HG03378 (cell line): ENCODE measurements around the gene SLC50A1.
A peak's percentile ranks its signal among the peaks of the same experiment; 100 is the strongest.

Source experiments
- ATAC-seq: cut with Tn5 transposase; IDR thresholded peaks from one replicate; pipeline ENCODE4 v1.9.1; 2021; ENCODE audit warnings: mild to moderate bottlenecking, moderate library complexity; ENCODE audit not compliant: unreplicated experiment

SLC50A1 gene, protein sequence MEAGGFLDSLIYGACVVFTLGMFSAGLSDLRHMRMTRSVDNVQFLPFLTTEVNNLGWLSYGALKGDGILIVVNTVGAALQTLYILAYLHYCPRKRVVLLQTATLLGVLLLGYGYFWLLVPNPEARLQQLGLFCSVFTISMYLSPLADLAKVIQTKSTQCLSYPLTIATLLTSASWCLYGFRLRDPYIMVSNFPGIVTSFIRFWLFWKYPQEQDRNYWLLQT

DNA sequence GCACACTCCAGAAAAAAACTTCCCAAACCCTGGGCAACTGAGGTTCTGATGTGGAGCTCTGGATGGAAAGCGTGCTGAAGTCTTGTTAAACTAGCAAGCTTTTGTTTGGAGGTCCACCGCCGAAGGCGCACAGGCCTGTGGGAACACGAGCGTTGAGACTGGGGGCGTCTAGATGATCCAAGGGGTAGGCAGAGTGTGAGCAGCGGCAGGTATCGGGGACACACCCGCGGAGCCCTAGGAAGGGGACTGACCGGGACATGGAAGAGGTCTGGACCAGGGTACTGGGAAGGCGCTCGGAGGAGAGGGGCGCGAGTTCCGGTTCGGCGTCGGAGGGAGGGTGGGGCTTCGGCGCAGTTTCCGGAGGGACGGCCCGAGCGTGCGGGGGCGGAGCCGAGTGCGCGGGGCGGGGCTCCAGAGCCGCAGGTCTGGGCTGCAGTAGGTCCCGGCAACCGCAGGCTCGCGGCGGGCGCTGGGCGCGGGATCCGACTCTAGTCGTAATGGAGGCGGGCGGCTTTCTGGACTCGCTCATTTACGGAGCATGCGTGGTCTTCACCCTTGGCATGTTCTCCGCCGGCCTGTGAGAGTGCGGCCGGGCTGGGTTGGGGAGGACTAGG, at the start of gene SLC50A1:
Gene SLC50A1, plus strand, starts transcription at position 438 of the 614 bp plus-strand sequence. Its CDS starts 60 bp downstream, at position 498.
- peak; percentile 58 for ATAC-seq

DNA sequence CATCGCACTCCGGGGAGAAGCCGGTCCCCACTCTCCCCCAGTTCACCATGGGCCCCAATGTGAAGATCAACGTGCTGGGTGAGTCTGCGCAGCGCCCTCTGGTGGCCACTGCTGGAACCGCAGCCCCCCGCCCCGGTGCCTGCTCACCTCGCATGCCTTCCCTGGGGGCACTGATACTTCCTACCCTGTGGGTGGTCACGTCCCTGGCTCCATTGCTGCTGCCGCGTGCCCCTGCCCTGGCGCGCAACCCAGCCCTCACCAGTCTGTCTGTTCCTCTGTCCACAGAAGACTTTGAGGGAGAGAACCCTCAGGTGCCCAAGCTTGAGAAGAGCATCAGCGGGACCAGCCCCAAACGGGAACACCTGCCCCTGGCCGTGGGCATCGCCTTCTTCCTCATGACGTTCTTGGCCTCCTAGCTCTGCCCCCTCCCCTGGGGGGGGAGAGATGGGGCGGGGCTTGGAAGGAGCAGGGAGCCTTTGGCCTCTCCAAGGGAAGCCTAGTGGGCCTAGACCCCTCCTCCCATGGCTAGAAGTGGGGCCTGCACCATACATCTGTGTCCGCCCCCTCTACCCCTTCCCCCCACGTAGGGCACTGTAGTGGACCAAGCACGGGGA, 49.4 kb upstream of the SLC50A1 start:
- ATAC-seq: no peak

DNA sequence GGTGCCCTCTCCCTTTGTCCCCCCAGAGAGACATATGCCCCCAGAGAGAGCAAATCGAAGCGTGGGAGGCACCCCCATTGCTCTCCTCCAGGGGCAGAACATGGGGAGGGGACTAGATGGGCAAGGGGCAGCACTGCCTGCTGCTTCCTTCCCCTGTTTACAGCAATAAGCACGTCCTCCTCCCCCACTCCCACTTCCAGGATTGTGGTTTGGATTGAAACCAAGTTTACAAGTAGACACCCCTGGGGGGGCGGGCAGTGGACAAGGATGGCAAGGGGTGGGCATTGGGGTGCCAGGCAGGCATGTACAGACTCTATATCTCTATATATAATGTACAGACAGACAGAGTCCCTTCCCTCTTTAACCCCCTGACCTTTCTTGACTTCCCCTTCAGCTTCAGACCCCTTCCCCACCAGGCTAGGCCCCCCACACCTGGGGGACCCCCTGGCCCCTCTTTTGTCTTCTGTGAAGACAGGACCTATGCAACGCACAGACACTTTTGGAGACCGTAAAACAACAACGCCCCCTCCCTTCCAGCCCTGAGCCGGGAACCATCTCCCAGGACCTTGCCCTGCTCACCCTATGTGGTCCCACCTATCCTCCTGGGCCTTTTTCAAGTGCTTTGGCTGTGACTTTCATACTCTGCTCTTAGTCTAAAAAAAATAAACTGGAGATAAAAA, 48.7 kb upstream of the SLC50A1 start:
- ATAC-seq: no peak

DNA sequence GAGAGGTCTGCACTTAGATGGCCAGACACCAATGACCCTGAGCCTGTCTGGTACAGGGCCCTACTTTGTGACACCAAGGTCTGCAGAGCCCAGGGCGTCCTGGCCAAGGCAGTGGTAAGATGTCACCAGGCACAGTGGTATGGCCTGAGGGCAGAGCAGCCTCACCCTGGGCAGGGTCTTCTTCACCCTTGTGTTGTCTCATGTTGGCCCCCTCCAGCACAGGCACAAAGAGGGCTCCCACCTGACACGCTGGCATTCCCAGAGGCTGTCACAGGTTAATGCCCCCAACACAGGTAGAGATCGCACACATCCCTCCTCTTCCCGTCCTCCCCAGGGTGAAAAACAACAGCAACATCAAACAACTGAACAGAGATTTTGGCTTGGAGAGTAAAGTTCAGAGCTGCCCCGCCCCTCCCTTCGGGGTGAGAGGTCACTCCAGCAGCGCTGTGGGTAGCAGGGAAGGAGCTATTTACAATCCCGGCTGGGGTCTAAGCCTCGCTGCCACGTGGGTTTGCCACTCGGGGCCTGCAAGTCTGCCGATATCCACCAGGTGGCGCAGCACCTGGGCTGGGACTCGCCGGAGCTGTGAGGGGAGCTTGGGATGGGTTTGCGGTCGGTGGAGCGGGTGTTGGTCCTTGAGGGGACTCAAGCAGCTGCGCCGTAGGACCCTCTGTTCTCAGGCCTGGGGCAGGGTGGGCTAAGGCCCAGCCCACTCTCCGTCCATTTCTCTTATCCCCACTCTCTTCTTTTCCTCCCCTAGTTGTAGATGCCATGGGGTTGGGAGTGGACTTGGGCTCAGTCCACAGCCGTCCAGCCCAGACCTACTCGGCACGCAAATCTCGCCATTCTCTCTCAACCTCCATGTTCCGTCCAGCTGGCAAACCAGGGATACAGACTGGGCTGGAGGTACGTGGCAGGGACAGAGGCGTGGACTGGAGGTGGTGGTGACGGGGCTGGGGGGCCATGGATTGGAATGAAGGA, 44.3 kb upstream of the SLC50A1 start:
- no peak for ATAC-seq

DNA sequence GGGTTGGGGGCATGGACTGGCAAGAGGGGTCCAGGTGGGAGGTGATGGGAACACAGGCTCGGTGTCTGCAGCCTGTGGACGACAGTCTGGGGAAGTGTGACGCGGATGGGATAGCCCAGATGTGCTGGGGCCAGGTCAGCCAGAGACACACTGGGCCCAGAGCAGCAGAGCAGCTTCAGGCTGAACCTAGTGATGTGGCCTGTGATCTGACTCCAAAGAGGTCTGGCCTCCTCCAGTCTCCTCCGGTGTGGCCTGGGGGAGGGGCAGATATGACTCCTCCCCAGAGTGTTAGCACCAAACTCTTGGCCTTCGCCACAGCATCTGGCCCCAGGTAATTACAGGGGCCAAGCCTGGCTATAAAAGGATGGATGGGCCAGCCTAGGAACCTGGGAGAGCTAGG, 43.5 kb upstream of the SLC50A1 start:
- no peak for ATAC-seq

DNA sequence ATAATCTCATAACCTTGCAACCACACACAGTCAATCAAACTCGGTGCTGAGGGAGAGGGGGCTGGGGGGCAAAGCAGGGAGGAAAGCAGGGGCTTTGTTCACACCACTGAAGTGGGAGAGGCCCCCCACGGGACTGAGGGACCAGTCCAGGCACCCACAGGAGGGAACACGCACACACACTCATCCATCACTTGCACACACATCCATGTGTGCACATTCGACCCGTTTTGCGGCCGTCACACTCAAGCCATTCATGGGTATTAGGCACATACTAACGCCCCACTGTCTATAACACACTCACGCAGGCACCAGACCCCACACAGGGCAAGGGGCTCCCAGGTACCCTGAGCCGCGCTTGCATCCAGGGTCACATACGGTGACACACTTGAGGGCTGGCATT, 43.0 kb upstream of the SLC50A1 start:
- ATAC-seq: no peak

DNA sequence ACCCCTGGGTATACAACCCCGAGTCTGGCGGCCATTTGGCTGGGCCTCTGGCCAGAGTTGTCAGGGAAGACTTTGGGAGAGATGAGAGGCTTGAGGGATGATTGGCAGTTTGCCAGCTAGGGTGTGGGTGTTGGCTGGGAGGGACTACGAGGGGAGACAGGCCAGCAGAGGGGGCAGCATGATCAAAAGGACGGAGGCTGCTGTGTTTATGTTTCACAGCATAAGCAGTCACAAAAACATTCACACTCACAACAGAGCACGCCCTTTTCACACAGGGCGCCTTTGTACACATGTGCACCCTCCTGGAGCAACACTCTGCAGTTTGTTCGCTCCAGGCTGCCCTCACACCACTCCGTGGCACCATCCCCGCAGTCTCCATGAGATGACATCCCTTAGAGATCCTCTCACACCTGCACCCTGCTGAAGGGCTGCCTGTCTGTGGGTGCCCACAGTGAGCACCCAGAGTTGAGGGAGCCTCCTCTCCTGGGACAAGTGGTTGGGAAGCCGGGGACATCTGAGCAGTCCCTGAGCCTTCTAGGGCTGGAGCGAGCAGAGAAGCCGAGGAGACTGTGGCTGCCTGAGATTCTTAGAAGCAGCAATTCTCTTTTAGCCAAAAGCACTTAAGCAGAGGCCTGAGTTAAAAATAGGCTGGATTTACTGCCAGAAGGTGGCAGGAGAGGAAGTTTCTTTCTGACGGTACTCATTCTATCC, 41.6 kb upstream of the SLC50A1 start:
- no peak for ATAC-seq

DNA sequence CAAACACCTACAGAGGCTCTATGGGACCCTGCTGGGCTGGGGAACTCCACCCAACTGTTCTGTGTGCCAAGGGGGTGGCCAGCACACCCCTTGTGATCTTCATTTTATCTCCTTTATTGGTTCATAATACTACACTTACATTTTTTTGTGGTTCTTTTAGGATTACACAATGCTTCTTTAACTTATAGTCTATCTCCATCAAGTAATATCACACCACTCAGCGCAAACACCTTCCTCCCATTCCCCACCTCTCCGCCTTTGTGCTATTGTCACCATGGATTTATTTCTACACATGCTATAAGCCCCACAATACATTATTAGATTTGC, 41.1 kb upstream of the SLC50A1 start:
- ATAC-seq: no peak

DNA sequence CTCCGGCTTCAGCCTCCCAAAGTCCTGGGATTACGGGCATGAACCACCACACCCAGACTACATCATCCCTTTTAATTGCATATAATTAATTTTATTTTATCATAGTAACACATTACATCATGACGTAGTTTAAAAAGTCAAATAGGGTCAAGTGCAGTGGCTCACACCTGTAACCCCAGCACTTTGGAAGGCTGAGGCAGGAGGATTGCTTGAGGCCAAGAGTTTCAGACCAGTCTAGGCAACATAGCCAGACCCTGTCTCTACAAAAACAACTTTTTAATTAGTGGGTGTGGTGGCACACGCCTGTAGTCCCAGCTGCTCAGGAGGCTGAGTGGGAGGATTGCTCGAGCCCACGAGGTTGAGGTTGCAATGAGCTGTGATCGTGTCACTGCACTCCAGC, 36.3 kb upstream of the SLC50A1 start:
- ATAC-seq: no peak

DNA sequence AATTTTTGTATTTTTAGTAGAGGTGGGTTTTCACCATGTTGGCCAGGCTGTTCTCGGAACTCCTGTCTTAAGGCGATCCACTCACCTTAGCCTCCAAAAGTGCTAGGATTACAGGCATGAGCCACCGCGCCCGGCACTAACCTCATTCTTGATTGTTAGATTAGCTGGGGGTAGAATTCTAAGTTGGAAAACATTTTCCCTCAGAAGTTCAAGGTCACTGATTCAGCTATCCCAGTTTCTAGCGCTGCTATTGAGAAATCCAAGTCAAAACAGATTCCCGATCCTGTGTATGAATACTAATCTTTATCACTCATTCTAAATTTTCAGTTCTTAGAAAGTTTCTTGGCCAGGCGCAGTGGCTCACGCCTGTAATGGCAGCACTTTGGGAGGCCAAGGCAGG, 32.3 kb upstream of the SLC50A1 start:
- ATAC-seq: no peak

DNA sequence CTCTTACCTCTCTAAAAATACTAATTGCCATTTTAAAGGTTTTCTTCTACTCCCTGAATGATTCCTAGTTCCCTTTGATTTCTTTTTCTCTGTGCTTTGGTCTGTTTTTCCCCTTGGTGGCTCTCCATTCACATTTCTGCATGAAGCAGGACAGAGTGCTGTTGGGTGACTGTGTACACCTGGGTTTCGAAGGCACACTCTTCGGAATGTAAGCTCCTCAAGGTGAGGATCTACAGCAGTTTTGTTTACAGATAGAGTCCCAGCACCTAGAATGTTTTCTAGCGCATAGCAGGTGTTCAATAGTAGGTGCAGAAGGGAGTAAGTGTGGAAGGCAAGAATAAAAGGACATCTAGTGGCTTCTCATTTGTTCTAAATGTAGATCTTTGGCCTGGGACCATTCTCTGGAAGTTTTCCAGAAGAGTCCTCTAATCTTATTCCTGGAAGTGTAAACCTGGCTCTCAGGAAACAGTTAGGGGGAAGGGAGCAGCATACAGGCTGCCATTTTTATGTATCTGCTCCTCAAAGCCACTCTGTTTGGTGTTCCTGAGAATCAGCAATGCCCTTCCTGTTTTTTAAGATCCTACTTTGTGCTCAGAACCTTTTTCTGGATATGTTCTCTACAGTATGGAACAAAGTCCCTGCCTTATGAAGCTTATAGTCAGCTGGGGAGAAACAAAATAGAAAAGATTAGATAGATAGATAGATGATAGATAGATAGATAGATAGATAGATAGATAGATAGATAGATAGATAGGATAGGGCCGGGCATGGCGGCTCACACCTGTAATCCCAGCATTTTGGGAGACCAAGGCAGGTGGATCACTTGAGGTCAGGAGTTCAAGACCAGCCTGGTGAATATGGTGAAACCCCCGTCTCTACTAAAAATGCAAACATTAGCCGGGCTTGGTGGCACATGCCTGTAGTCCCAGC, 30.8 kb upstream of the SLC50A1 start:
- no peak for ATAC-seq

DNA sequence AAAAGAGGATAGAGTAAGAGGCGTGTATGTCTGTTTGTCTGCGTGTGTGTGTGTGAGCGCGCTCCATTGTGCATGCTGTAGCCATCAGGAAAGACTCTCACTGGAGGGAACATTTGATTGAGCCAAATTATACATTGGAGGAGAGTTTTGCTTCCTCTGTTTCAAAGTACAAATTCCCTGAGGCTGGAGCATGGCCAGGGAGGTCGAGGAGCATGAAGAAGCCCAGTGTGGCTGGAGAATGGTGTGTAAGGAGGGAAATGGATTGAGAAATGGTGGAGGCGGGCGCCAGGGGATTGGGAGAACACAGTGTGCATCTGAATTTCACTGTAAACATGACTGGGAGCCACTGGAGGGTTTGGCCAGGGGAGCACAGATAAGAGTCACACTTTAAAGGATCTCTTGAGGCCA, 30.0 kb upstream of the SLC50A1 start:
- ATAC-seq: no peak

DNA sequence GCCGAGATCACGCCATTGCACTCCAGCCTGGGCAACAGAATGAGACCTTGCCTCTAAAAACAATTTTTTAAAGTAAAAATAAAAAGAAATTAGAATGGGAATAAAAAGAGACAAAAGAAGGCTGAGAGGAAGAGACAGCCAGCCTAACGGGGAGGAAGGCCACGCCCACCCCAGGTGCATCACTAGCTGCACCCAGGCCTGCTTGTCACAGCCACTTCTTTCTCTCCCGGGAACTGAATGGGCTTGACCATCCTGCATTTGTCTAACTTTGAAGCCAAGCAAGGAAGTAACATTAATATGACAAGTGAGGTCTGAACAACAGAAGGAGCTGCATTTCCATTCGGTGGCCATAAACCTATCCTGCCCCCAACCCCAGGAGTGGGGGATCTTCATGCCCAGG, 28.8 kb upstream of the SLC50A1 start:
- ATAC-seq: no peak

DNA sequence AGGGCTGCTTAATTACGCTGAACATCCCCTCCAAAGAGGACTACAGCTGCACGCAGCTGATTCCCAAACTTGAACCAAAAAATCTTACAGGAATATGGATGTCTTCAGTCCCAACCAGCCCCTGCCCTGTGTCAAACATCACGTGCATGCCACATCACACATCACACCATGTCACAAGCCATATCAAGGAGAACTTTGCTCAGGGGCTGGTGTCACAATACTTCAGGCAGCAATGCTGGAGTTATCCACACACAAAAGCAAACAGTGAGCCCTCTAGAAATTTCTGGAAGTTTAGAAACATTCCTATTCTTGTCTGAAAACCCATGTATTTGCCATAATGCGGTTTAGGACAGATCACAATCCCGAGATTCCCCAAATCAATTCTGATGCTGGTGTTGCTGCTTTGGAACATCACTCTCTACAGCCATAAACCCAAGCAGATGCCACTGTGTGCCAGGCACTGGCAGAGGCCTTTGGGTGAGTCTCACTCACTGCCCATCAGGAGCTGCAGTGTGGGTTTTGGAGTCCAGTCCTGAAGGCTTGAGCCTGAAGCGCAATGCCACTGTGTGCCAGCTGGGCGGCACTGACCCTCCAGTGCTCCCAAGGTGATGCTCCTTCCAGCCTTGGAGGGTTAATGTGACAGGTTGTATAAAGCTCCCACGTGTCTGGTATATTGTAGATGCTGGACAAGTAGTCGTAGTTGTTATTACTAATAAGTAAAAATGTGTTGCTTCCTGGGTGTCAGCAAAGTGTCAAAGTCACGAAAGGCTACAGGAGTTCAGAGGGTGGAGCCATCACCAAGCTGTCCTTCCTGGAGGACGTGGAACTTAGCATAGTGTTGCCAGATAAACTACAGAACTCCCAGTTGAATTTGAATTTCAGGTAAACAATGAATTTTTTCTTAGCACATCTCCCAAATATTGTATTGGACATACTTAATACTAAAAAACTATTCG, 28.1 kb upstream of the SLC50A1 start:
- no peak for ATAC-seq

DNA sequence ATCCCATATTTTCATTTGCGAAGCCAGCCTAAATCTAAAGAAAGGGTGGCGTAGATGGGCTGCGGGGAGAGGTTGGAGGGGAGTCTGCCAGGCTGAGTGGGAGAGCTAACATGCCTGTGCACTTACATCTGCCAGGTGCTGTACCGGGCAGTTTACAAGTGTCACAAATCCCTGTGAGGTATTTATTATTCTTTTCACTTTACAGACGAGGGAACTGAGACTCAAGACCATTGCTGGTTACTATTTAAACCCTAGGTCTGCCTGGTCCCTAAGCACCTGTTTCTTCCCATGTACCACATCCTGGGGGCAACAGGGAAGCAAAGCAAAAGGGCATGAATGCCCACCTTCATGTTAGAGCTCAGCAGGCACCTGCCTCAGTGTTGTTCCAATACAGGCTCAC, 27.4 kb upstream of the SLC50A1 start:
- no peak for ATAC-seq

DNA sequence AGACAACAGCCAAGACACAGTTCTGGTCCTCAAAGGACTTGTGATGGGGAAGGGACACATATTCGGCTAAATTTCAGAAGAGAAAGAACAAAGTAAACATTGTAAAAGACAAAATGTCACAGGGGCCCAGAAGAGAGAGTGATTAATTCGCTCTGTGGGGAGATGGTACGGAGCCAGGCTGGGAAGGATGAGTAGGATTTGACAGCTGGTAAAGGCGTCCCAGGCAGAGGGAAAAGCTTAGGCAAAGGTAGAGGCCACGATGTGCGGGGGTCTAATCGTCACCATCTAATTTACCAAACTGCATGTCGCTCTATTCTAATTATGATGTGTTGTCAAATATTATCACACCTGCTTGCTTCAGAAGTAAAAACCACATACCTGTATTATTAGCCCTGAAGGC, 25.3 kb upstream of the SLC50A1 start:
- no peak for ATAC-seq

DNA sequence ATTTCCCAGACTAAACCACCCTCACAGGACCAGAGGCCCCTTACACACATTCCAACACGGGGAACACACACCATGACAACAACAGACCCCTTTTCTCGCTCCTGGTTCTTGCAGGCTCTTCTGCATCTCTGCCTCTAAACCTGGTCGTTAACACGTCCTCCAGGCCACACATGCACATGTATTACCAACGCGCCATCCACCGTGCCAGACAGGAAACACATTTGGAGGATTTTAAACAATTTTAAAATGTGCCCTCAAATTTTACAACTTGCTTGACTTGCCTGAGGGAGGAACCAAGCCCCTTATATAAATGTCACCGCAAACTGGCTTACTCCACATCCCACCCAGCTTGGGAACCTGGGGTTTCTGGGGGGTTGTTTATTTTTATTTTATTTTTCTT, 24.8 kb upstream of the SLC50A1 start:
- ATAC-seq: no peak

DNA sequence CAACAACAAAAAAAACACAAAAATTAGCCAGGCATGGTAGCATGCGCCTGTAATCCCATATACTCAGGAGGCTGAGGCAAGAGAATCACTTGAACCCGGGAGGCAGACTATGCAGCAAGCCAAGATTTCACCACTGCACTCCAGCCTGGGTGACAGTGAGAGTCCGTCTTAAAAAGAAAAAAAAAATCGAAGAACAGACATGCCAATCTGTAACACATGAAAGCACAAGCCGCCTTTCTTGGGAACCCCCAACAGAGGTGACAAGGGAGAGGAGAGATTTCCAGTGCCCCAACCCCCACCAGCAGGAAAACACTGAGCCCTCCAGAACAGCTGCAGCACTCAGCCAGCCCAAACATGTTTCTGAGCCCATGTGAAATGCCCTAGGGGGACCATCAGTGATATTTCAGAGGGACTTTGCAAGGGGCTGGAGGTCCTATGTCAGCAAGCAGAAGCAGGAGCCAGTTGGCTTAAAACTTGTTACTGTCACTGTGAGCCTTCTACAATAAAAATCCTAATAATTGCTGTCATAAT, 22.1 kb upstream of the SLC50A1 start:
- no peak for ATAC-seq
